Measurements from ENCODE around the gene ACAN.

The ACAN gene

GRCh38 chr15:88802250-88802990, 816 bp upstream of the ACAN start:
- DNase-seq, result no peak

GRCh38 chr15:88802991-88803240, 320 bp upstream of the ACAN start:
- DNase-seq, result no peak

GRCh38 chr15:88803920-88804247, 648 bp downstream of the ACAN start:
- DNase-seq, result no peak

GRCh38 chr15:88804257-88804656, 1.0 kb downstream of the ACAN start:
- no peak for DNase-seq

GRCh38 chr15:88805031-88805780, 2.0 kb downstream of the ACAN start:
- DNase-seq, result no peak

GRCh38 chr15:88810446-88810845, 7.2 kb downstream of the ACAN start:
- DNase-seq, result no peak

- DNase-seq, result no peak
These were observed 8.9 kb downstream of the ACAN start for GRCh38 chr15:88812133-88812532.

GRCh38 chr15:88813960-88814359, 10.7 kb downstream of the ACAN start:
- DNase-seq, result no peak

- no peak for DNase-seq
These were observed 11.2 kb downstream of the ACAN start for GRCh38 chr15:88814393-88814792.

GRCh38 chr15:88818920-88819319, 15.7 kb downstream of the ACAN start:
- no peak for DNase-seq

GRCh38 chr15:88821993-88822392, 18.8 kb downstream of the ACAN start:
- DNase-seq, result no peak

- DNase-seq, result no peak
These were observed 25.6 kb downstream of the ACAN start for GRCh38 chr15:88828791-88829190.

GRCh38 chr15:88830016-88830415, 26.8 kb downstream of the ACAN start:
- no peak for DNase-seq

GRCh38 chr15:88832820-88833730, 29.8 kb downstream of the ACAN start:
- DNase-seq, result no peak

GRCh38 chr15:88833731-88834100, 30.5 kb downstream of the ACAN start:
- DNase-seq, result no peak

GRCh38 chr15:88834211-88834812, 31.1 kb downstream of the ACAN start:
- DNase-seq, result peak; percentile 3 to 5

- DNase-seq, result no peak
These were observed 31.9 kb downstream of the ACAN start for GRCh38 chr15:88835119-88835518.

GRCh38 chr15:88835646-88836045, 32.4 kb downstream of the ACAN start:
- no peak for DNase-seq

- DNase-seq, result no peak
These were observed 35.4 kb downstream of the ACAN start for GRCh38 chr15:88838667-88839066.

GRCh38 chr15:88839146-88839545, 35.9 kb downstream of the ACAN start:
- no peak for DNase-seq

GRCh38 chr15:88839961-88840360, 36.7 kb downstream of the ACAN start:
- DNase-seq, result no peak

- DNase-seq, result no peak
These were observed 38.0 kb downstream of the ACAN start for GRCh38 chr15:88841236-88841635.

- DNase-seq, result no peak
These were observed 38.9 kb downstream of the ACAN start for GRCh38 chr15:88842156-88842555.

GRCh38 chr15:88843334-88843733, 40.1 kb downstream of the ACAN start:
- no peak for DNase-seq

Measured in Kasumi-1 (cell line).